Loucy (cell line): ENCODE results near the gene ZSCAN5A.

Experiments used
- CTCF ChIP-seq: fragments of 200-600 bp; sonication (generic); conservative IDR thresholded peaks from 2 replicates; pipeline ENCODE4 v1.5.1; 2014; ENCODE audit warnings: mild to moderate bottlenecking, antibody characterized with exemption, low read length
- EZH2phosphoT487 ChIP-seq: fragments of 200-600 bp; IDR thresholded peaks from 2 replicates; pipeline ENCODE4 v1.6.1; 2018; ENCODE audit warnings: antibody characterized with exemption, mild to moderate bottlenecking, moderate library complexity, borderline replicate concordance

GRCh38 chr19:56308792-56309191 is 5.8 kb downstream of the ZSCAN5A start:
- TF ChIP-seq CTCF (no peak), EZH2phosphoT487 (no peak)
